K562 (cell line): Measurements from ENCODE around the gene BPI.

Source experiments
- EZH2 ChIP-seq: IDR thresholded peaks from 2 replicates; pipeline ENCODE4 v1.6.1; 2012; ENCODE audit warnings: low read depth, mild to moderate bottlenecking, inconsistent platforms, low read length, borderline replicate concordance
- MXI1 ChIP-seq: IDR thresholded peaks from 2 replicates; pipeline ENCODE4 v1.6.1; 2011; ENCODE audit warnings: low read depth, mild to moderate bottlenecking, improper control_type of control experiment, low read length
- POLR2A ChIP-seq: fragments of 450-650 bp; conservative IDR thresholded peaks from 2 replicates; pipeline ENCODE4 v1.6.1; 2016
- SMAD4 ChIP-seq: fragments of 250-450 bp; sonication (Bioruptor Pico); conservative IDR thresholded peaks from 2 replicates; pipeline ENCODE4 v1.8.0; 2021; ENCODE audit warnings: inconsistent platforms, mild to moderate bottlenecking, moderate library complexity
- XRCC4 ChIP-seq: IDR thresholded peaks from one replicate; pipeline ENCODE4 v1.6.1; 2011; ENCODE audit not compliant: insufficient read depth, insufficient read length; ENCODE audit errors: extremely low read depth
- TF ChIP-seq, protein P1 (sequence below): fragments of 450-650 bp; formaldehyde crosslinking; IDR thresholded peaks from 2 replicates; pipeline ENCODE4 v1.4.0; 2022; ENCODE audit warnings: missing genetic modification characterization
- TF ChIP-seq, protein P2 (sequence below), 3 experiments: IDR thresholded peaks in 2 of 3; conservative IDR thresholded peaks in 1 of 3; 2 replicates each; pipeline ENCODE4 v1.5.1; 2011 to 2012; ENCODE audit warnings: low read length in 3 of 3, mild to moderate bottlenecking in 3 of 3, control low read depth in 2 of 3, improper control_type of control experiment in 1 of 3, inconsistent platforms in 1 of 3, low read depth in 1 of 3, mixed read lengths in 1 of 3, moderate library complexity in 1 of 3; ENCODE audit not compliant: insufficient read depth in 2 of 3
- TF ChIP-seq, protein P3 (sequence below), 2 experiments: fragments of 250-450 bp in 1 of 2; fragments of 450-650 bp in 1 of 2; sonication (Bioruptor Pico) in 1 of 2; IDR thresholded peaks; 2 replicates each; pipeline versions ENCODE4 v1.6.1 to v1.8.0; 2016 to 2021; ENCODE audit warnings: mild to moderate bottlenecking in 2 of 2, moderate library complexity in 2 of 2, missing compliant biosample characterization in 1 of 2, missing genetic modification characterization in 1 of 2
- TF ChIP-seq, protein P4 (sequence below): fragments of 200-600 bp; sonication (generic); IDR thresholded peaks from one replicate; pipeline ENCODE4 v1.6.1; 2012; ENCODE audit warnings: mild to moderate bottlenecking, low read depth, low read length, inconsistent platforms

DNA sequence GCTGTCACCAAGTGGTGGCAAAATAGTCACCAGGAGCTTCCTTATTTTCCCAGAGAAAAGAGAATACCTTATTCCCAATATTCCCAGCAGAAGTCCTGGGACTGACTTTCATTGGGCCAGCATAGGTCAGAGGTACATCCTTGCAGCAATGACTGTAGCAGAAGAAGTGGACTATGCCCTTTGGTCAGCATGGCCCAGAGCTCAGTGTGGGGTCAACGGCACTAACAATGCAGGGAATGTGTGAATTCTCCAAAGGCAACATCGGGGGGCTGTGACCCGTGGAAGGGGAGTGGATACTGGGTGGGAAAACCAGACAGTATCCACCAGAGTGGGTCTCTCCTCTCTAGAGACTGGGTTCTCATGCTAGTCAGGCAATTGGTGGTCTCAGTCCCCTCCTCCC lies 26.7 kb downstream of the BPI start:
- TF ChIP-seq, protein P1, sequence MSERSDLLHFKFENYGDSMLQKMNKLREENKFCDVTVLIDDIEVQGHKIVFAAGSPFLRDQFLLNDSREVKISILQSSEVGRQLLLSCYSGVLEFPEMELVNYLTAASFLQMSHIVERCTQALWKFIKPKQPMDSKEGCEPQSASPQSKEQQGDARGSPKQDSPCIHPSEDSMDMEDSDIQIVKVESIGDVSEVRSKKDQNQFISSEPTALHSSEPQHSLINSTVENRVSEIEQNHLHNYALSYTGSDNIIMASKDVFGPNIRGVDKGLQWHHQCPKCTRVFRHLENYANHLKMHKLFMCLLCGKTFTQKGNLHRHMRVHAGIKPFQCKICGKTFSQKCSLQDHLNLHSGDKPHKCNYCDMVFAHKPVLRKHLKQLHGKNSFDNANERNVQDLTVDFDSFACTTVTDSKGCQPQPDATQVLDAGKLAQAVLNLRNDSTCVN, result no peak
- TF ChIP-seq SMAD4 (CRISPR knock-in tag), result no peak
- TF ChIP-seq XRCC4, result no peak
- TF ChIP-seq, protein P2, sequence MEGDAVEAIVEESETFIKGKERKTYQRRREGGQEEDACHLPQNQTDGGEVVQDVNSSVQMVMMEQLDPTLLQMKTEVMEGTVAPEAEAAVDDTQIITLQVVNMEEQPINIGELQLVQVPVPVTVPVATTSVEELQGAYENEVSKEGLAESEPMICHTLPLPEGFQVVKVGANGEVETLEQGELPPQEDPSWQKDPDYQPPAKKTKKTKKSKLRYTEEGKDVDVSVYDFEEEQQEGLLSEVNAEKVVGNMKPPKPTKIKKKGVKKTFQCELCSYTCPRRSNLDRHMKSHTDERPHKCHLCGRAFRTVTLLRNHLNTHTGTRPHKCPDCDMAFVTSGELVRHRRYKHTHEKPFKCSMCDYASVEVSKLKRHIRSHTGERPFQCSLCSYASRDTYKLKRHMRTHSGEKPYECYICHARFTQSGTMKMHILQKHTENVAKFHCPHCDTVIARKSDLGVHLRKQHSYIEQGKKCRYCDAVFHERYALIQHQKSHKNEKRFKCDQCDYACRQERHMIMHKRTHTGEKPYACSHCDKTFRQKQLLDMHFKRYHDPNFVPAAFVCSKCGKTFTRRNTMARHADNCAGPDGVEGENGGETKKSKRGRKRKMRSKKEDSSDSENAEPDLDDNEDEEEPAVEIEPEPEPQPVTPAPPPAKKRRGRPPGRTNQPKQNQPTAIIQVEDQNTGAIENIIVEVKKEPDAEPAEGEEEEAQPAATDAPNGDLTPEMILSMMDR (IDR thresholded peaks at IDR 0.05 in 2 of 3, conservative IDR thresholded peaks at IDR 0.05 in 1 of 3; ENCODE audit: insufficient read depth in 2 of 3, low read depth in 1 of 3, low read length in 3 of 3), result no peak
- no peak for TF ChIP-seq POLR2A
- TF ChIP-seq MXI1, result no peak
- TF ChIP-seq, protein P3, sequence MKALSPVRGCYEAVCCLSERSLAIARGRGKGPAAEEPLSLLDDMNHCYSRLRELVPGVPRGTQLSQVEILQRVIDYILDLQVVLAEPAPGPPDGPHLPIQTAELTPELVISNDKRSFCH (CRISPR knock-in tag; IDR thresholded peaks at IDR 0.05), result no peak
- TF ChIP-seq, protein P3 (tag; IDR thresholded peaks at IDR 0.05), result no peak
- TF ChIP-seq, protein P4, sequence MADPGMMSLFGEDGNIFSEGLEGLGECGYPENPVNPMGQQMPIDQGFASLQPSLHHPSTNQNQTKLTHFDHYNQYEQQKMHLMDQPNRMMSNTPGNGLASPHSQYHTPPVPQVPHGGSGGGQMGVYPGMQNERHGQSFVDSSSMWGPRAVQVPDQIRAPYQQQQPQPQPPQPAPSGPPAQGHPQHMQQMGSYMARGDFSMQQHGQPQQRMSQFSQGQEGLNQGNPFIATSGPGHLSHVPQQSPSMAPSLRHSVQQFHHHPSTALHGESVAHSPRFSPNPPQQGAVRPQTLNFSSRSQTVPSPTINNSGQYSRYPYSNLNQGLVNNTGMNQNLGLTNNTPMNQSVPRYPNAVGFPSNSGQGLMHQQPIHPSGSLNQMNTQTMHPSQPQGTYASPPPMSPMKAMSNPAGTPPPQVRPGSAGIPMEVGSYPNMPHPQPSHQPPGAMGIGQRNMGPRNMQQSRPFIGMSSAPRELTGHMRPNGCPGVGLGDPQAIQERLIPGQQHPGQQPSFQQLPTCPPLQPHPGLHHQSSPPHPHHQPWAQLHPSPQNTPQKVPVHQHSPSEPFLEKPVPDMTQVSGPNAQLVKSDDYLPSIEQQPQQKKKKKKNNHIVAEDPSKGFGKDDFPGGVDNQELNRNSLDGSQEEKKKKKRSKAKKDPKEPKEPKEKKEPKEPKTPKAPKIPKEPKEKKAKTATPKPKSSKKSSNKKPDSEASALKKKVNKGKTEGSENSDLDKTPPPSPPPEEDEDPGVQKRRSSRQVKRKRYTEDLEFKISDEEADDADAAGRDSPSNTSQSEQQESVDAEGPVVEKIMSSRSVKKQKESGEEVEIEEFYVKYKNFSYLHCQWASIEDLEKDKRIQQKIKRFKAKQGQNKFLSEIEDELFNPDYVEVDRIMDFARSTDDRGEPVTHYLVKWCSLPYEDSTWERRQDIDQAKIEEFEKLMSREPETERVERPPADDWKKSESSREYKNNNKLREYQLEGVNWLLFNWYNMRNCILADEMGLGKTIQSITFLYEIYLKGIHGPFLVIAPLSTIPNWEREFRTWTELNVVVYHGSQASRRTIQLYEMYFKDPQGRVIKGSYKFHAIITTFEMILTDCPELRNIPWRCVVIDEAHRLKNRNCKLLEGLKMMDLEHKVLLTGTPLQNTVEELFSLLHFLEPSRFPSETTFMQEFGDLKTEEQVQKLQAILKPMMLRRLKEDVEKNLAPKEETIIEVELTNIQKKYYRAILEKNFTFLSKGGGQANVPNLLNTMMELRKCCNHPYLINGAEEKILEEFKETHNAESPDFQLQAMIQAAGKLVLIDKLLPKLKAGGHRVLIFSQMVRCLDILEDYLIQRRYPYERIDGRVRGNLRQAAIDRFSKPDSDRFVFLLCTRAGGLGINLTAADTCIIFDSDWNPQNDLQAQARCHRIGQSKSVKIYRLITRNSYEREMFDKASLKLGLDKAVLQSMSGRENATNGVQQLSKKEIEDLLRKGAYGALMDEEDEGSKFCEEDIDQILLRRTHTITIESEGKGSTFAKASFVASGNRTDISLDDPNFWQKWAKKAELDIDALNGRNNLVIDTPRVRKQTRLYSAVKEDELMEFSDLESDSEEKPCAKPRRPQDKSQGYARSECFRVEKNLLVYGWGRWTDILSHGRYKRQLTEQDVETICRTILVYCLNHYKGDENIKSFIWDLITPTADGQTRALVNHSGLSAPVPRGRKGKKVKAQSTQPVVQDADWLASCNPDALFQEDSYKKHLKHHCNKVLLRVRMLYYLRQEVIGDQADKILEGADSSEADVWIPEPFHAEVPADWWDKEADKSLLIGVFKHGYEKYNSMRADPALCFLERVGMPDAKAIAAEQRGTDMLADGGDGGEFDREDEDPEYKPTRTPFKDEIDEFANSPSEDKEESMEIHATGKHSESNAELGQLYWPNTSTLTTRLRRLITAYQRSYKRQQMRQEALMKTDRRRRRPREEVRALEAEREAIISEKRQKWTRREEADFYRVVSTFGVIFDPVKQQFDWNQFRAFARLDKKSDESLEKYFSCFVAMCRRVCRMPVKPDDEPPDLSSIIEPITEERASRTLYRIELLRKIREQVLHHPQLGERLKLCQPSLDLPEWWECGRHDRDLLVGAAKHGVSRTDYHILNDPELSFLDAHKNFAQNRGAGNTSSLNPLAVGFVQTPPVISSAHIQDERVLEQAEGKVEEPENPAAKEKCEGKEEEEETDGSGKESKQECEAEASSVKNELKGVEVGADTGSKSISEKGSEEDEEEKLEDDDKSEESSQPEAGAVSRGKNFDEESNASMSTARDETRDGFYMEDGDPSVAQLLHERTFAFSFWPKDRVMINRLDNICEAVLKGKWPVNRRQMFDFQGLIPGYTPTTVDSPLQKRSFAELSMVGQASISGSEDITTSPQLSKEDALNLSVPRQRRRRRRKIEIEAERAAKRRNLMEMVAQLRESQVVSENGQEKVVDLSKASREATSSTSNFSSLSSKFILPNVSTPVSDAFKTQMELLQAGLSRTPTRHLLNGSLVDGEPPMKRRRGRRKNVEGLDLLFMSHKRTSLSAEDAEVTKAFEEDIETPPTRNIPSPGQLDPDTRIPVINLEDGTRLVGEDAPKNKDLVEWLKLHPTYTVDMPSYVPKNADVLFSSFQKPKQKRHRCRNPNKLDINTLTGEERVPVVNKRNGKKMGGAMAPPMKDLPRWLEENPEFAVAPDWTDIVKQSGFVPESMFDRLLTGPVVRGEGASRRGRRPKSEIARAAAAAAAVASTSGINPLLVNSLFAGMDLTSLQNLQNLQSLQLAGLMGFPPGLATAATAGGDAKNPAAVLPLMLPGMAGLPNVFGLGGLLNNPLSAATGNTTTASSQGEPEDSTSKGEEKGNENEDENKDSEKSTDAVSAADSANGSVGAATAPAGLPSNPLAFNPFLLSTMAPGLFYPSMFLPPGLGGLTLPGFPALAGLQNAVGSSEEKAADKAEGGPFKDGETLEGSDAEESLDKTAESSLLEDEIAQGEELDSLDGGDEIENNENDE, result no peak
- no peak for TF ChIP-seq EZH2
